Measurements from ENCODE around the gene MSH5.

The MSH5 gene

GRCh38 chr6:31722173-31722572 lies 17.6 kb upstream of the MSH5 start:
- H3K27ac Mint-ChIP-seq, result no peak overlapping the region
- peaks cover 29% of the 10 kb centered on the region for H3K4me1 Mint-ChIP-seq
- H3K36me3 Mint-ChIP-seq, result peaks cover 23% of the 10 kb centered on the region
- ATAC-seq, result no peak
- no peaks in the 10 kb centered on the region for H3K27me3 Mint-ChIP-seq
- no peaks in the 10 kb centered on the region for H3K9me3 Mint-ChIP-seq
- H3K4me3 Mint-ChIP-seq, result no peak overlapping the region

- Mint-ChIP-seq H3K27me3 (no peaks in the 10 kb centered on the region), H3K4me1 (peaks cover 41% of the 10 kb centered on the region), H3K4me3 (peak within 1 kb of the TSS; percentile 8), H3K9me3 (no peaks in the 10 kb centered on the region), H3K27ac (peak within 1 kb of the TSS; percentile 63), H3K36me3 (peaks cover 25% of the 10 kb centered on the region)
- ATAC-seq, result no peak
Measured at GRCh38 chr6:31723245-31723979, 16.4 kb upstream of the MSH5 start, which contains the start of gene MPIG6B. TSS of gene MPIG6B (plus strand) at chr6:31723373. CDS start at chr6:31723384, 11 bp downstream.

GRCh38 chr6:31723980-31724691 lies 15.7 kb upstream of the MSH5 start:
- peaks cover 25% of the 10 kb centered on the region for H3K36me3 Mint-ChIP-seq
- no peak for ATAC-seq
- no peak overlapping the region for H3K4me3 Mint-ChIP-seq
- no peaks in the 10 kb centered on the region for H3K27me3 Mint-ChIP-seq
- H3K9me3 Mint-ChIP-seq, result no peaks in the 10 kb centered on the region
- peaks cover 48% of the 10 kb centered on the region for H3K4me1 Mint-ChIP-seq
- no peak overlapping the region for H3K27ac Mint-ChIP-seq

- Mint-ChIP-seq H3K4me1 (peaks cover 59% of the 10 kb centered on the region), H3K27ac (peak overlapping the region; percentile 86), H3K9me3 (no peaks in the 10 kb centered on the region), H3K36me3 (peaks cover 32% of the 10 kb centered on the region), H3K4me3 (no peak overlapping the region), H3K27me3 (no peaks in the 10 kb centered on the region)
- ATAC-seq, result no peak
Measured at GRCh38 chr6:31725502-31726350, 14.1 kb upstream of the MSH5 start.

GRCh38 chr6:31727034-31727716 lies 12.6 kb upstream of the MSH5 start:
- Mint-ChIP-seq H3K27ac (peak overlapping the region; percentile 86), H3K4me1 (peaks cover 60% of the 10 kb centered on the region)

GRCh38 chr6:31727717-31728671 lies 11.8 kb upstream of the MSH5 start:
- no peak for ATAC-seq
- peak overlapping the region; percentile 86 for H3K27ac Mint-ChIP-seq
- no peaks in the 10 kb centered on the region for H3K9me3 Mint-ChIP-seq
- H3K4me3 Mint-ChIP-seq, result peak overlapping the region; percentile 98
- no peaks in the 10 kb centered on the region for H3K27me3 Mint-ChIP-seq
- peaks cover 60% of the 10 kb centered on the region for H3K4me1 Mint-ChIP-seq
- H3K36me3 Mint-ChIP-seq, result peaks cover 38% of the 10 kb centered on the region

More at GRCh38 chr6:31727034-31727716, 12.6 kb upstream of the MSH5 start:
- Mint-ChIP-seq H3K27me3 (no peaks in the 10 kb centered on the region), H3K36me3 (peaks cover 38% of the 10 kb centered on the region), H3K9me3 (no peaks in the 10 kb centered on the region), H3K4me3 (peak overlapping the region; percentile 71)
- ATAC-seq, result peak; percentile 86

- Mint-ChIP-seq H3K4me3 (peak within 1 kb of the TSS; percentile 98), H3K4me1 (peaks cover 58% of the 10 kb centered on the region)
Measured at GRCh38 chr6:31728767-31729514, 10.9 kb upstream of the MSH5 start, which contains the start of gene DDAH2. TSS of gene DDAH2 (minus strand) at chr6:31729299. CDS start at chr6:31729161, 138 bp downstream.

GRCh38 chr6:31729515-31729978 lies 10.3 kb upstream of the MSH5 start:
- Mint-ChIP-seq H3K9me3 (no peaks in the 10 kb centered on the region), H3K4me1 (peaks cover 63% of the 10 kb centered on the region), H3K36me3 (peaks cover 47% of the 10 kb centered on the region), H3K27ac (peak overlapping the region; percentile 86), H3K27me3 (no peaks in the 10 kb centered on the region), H3K4me3 (peak overlapping the region; percentile 98)
- ATAC-seq, result peak; percentile 87

More at GRCh38 chr6:31728767-31729514, 10.9 kb upstream of the MSH5 start, which contains the start of gene DDAH2:
- Mint-ChIP-seq H3K27me3 (no peaks in the 10 kb centered on the region), H3K36me3 (peaks cover 47% of the 10 kb centered on the region), H3K27ac (peak within 1 kb of the TSS; percentile 86), H3K9me3 (no peaks in the 10 kb centered on the region)
- peak; percentile 38 for ATAC-seq

GRCh38 chr6:31729979-31730630 lies 9.7 kb upstream of the MSH5 start:
- peak overlapping the region; percentile 98 for H3K4me3 Mint-ChIP-seq
- ATAC-seq, result peak; percentile 77
- H3K27me3 Mint-ChIP-seq, result no peaks in the 10 kb centered on the region
- no peaks in the 10 kb centered on the region for H3K9me3 Mint-ChIP-seq
- peaks cover 68% of the 10 kb centered on the region for H3K4me1 Mint-ChIP-seq
- H3K36me3 Mint-ChIP-seq, result peaks cover 50% of the 10 kb centered on the region
- H3K27ac Mint-ChIP-seq, result peak overlapping the region; percentile 86

- H3K27me3 Mint-ChIP-seq, result no peaks in the 10 kb centered on the region
- no peak for ATAC-seq
- peaks cover 50% of the 10 kb centered on the region for H3K36me3 Mint-ChIP-seq
Measured at GRCh38 chr6:31730631-31731086, 9.1 kb upstream of the MSH5 start.

GRCh38 chr6:31732029-31732428 lies 7.8 kb upstream of the MSH5 start:
- no peak overlapping the region for H3K4me3 Mint-ChIP-seq
- H3K27ac Mint-ChIP-seq, result no peak overlapping the region
- H3K36me3 Mint-ChIP-seq, result peaks cover 39% of the 10 kb centered on the region
- ATAC-seq, result no peak
- H3K4me1 Mint-ChIP-seq, result peaks cover 57% of the 10 kb centered on the region
- no peaks in the 10 kb centered on the region for H3K9me3 Mint-ChIP-seq
- no peaks in the 10 kb centered on the region for H3K27me3 Mint-ChIP-seq

More at GRCh38 chr6:31730631-31731086, 9.1 kb upstream of the MSH5 start:
- Mint-ChIP-seq H3K4me1 (peaks cover 64% of the 10 kb centered on the region), H3K27ac (peak overlapping the region; percentile 86), H3K9me3 (no peaks in the 10 kb centered on the region), H3K4me3 (peak overlapping the region; percentile 98)

GRCh38 chr6:31733734-31734133 lies 6.1 kb upstream of the MSH5 start:
- H3K27ac Mint-ChIP-seq, result peak overlapping the region; percentile 90
- peaks cover 58% of the 10 kb centered on the region for H3K4me1 Mint-ChIP-seq
- H3K27me3 Mint-ChIP-seq, result no peaks in the 10 kb centered on the region
- no peak for ATAC-seq
- peak overlapping the region; percentile 39 for H3K4me3 Mint-ChIP-seq
- no peaks in the 10 kb centered on the region for H3K9me3 Mint-ChIP-seq
- H3K36me3 Mint-ChIP-seq, result peaks cover 36% of the 10 kb centered on the region

All from stimulated activated memory B cell treated with anti-CD40 and anti-IgM and Interleukin-4, amounts not matched to agents 10 μg/mL and 1 μg/mL and 100 μg/mL, for 72 hours (primary cell).